Measurements from ENCODE around the gene GFRA4. TPM values are rescaled to one million over a fixed set of nuclear protein-coding genes. Genes with fewer than 3 reads are reported as not detected.

Gene GFRA4
- total RNA-seq, 4 donors from 2014 or later, result not detected

GRCh38 chr20:3696745-3697587 is 33.8 kb upstream of the GFRA4 start:
- peaks cover 0 to 3% (median 0%) of the 10 kb centered on the region in 3 donors for H3K9me3 ChIP-seq
- H3K36me3 ChIP-seq, result no peaks in the 10 kb centered on the region
- no peak overlapping the region for H3K27ac ChIP-seq
- no peaks in the 10 kb centered on the region for H3K4me1 ChIP-seq
- intact Hi-C loops (cut with DNase I; ENCODE audit: low total_unique reads) (no loop called here), in situ Hi-C loops (cut with MboI; ENCODE audit: low sequenced_read_pairs in 4 of 4) (no loop called here)
- no peak overlapping the region for H3K4me3 ChIP-seq
- no peak for ATAC-seq
- H3K27me3 ChIP-seq, result no peaks in the 10 kb centered on the region
- DNase-seq, result no peak
- TF ChIP-seq CTCF (IDR thresholded peaks at IDR 0.05 in 4 of 5, conservative IDR thresholded peaks at IDR 0.05 in 1 of 5), result no peak

- intact Hi-C loops (cut with DNase I; ENCODE audit: low total_unique reads), result no loop called here
- DNase-seq (no peak), ATAC-seq (no peak)
- H3K27me3 ChIP-seq, result no peaks in the 10 kb centered on the region
- TF ChIP-seq CTCF (IDR thresholded peaks at IDR 0.05 in 4 of 5, conservative IDR thresholded peaks at IDR 0.05 in 1 of 5) (peak in 1 of 5 experiments; percentile 13), POLR2A (IDR thresholded peaks at IDR 0.05) (no peak)
- H3K9me3 ChIP-seq, result peaks cover 0 to 3% (median 0%) of the 10 kb centered on the region in 3 donors
- H3K4me1 ChIP-seq, result no peaks in the 10 kb centered on the region
- H3K27ac ChIP-seq, result no peak overlapping the region
- H3K4me3 ChIP-seq, result no peak overlapping the region
- H3K36me3 ChIP-seq, result no peaks in the 10 kb centered on the region
- in situ Hi-C loops (cut with MboI; ENCODE audit: low sequenced_read_pairs in 4 of 4), result no loop called here
Observed at GRCh38 chr20:3696200-3696599, 33.0 kb upstream of the GFRA4 start.

GRCh38 chr20:3694864-3695263 is 31.7 kb upstream of the GFRA4 start:
- TF ChIP-seq POLR2A (IDR thresholded peaks at IDR 0.05) (no peak), CTCF (IDR thresholded peaks at IDR 0.05 in 4 of 5, conservative IDR thresholded peaks at IDR 0.05 in 1 of 5) (no peak)
- in situ Hi-C loops (cut with MboI; ENCODE audit: low sequenced_read_pairs in 4 of 4) (no loop called here), intact Hi-C loops (cut with DNase I; ENCODE audit: low total_unique reads) (no loop called here)
- H3K36me3 ChIP-seq, result no peaks in the 10 kb centered on the region
- ATAC-seq (no peak), DNase-seq (no peak)
- H3K4me3 ChIP-seq, result no peak overlapping the region
- no peak overlapping the region for H3K27ac ChIP-seq
- no peaks in the 10 kb centered on the region for H3K4me1 ChIP-seq
- H3K27me3 ChIP-seq, result no peaks in the 10 kb centered on the region
- peaks cover 0 to 3% (median 0%) of the 10 kb centered on the region in 3 donors for H3K9me3 ChIP-seq

GRCh38 chr20:3693376-3693775 is 30.2 kb upstream of the GFRA4 start:
- in situ Hi-C loops (cut with MboI; ENCODE audit: low sequenced_read_pairs in 4 of 4), result no loop called here
- intact Hi-C loops (cut with DNase I; ENCODE audit: low total_unique reads), result no loop called here
- no peaks in the 10 kb centered on the region for H3K36me3 ChIP-seq
- TF ChIP-seq CTCF (IDR thresholded peaks at IDR 0.05 in 4 of 5, conservative IDR thresholded peaks at IDR 0.05 in 1 of 5), result no peak
- no peak for TF ChIP-seq POLR2A (IDR thresholded peaks at IDR 0.05)
- no peaks in the 10 kb centered on the region for H3K4me1 ChIP-seq
- H3K27me3 ChIP-seq, result no peaks in the 10 kb centered on the region
- H3K4me3 ChIP-seq, result no peak overlapping the region
- DNase-seq (no peak), ATAC-seq (no peak)
- H3K27ac ChIP-seq, result no peak overlapping the region
- H3K9me3 ChIP-seq, result peaks cover 0 to 3% (median 0%) of the 10 kb centered on the region in 3 donors
